Measurements from ENCODE around the gene METTL24. TPM values are rescaled to one million over a fixed set of nuclear protein-coding genes. Genes with fewer than 3 reads are reported as not detected.

Gene METTL24
- total and polyA plus RNA-seq, 2 of the 8 experiments (the other 6 are each of a cell fraction or from before 2014, with no cell fraction given): 0.30 to 0.39 TPM

DNA sequence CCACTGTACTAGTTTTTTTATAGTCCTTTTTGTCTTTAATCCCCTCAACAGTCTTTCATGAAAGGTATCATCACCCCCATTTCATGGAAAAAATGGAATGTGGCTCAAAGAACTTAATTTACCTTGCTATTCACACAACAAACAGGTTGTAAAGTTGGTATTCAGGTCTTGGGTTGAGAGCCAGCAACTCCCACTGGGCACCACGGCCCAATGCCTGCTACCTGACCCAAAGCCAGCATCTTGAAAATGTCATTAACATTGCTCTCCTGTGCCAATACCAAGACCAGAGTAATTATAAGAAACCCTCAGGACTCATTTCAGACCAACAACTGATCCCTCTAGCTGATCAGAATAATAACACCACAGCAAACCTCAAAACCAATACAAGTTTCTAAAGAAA is 75.7 kb downstream of the METTL24 start:
- Histone ChIP-seq H2BK120ac (replicated peaks; ENCODE audit: low read depth, low read length) (no peak overlapping the region), H3K27ac (ENCODE audit: low read depth, low read length) (no peak overlapping the region), H3K36me3 (ENCODE audit: control insufficient read depth in 2 of 4, insufficient read depth in 4 of 4, low read length in 3 of 4) (no peaks in the 10 kb centered on the region), H3K18ac (ENCODE audit: extremely low read depth, low read length) (no peak overlapping the region), H4K5ac (ENCODE audit: insufficient read length, low read depth, low read length) (no peak overlapping the region), H4K20me1 (replicated peaks in 1 of 2; ENCODE audit: control insufficient read depth in 1 of 2, insufficient read depth in 2 of 2, low read length in 2 of 2) (no peaks in the 10 kb centered on the region), H2BK20ac (ENCODE audit: low read length) (no peak overlapping the region), H2AFZ (ENCODE audit: low read length) (no peak overlapping the region), H3K56ac (replicated peaks; ENCODE audit: insufficient read length, low read depth, low read length) (no peak overlapping the region), H3K4me3 (ENCODE audit: extremely low read depth in 1 of 4, insufficient read depth in 2 of 4, low read depth in 3 of 4, low read length in 4 of 4) (no peak overlapping the region), H2BK12ac (ENCODE audit: low read depth, low read length) (no peak overlapping the region), H3K4ac (replicated peaks; ENCODE audit: insufficient read length, low read depth, low read length) (no peak overlapping the region), H4K8ac (ENCODE audit: extremely low read depth, insufficient read depth, low read length) (no peak overlapping the region), H2BK5ac (ENCODE audit: low read depth, low read length) (no peak overlapping the region), H3K9me3 (ENCODE audit: insufficient read depth in 2 of 2, low read depth in 1 of 2, low read length in 1 of 2) (peaks cover 0 to 5% of the 10 kb centered on the region in 2 experiments; a peak in 2 of 4 replicates), H3K27me3 (replicated peaks in 1 of 4; ENCODE audit: control insufficient read depth in 3 of 4, extremely low read depth in 1 of 4, insufficient read depth in 3 of 4, low read length in 3 of 4) (no peaks in the 10 kb centered on the region), H4K91ac (replicated peaks; ENCODE audit: insufficient read length, low read length) (no peak overlapping the region), H3K79me1 (ENCODE audit: low read depth, low read length) (no peaks in the 10 kb centered on the region), H3K4me2 (ENCODE audit: insufficient read depth in 1 of 2, low read depth in 2 of 2, low read length in 2 of 2) (no peak overlapping the region), H3K9ac (replicated peaks in 1 of 4; ENCODE audit: extremely low read depth in 1 of 4, low read depth in 3 of 4, low read length in 3 of 4) (no peak overlapping the region), H2BK15ac (ENCODE audit: low read length) (no peak overlapping the region), H3K14ac (ENCODE audit: insufficient read length) (no peak overlapping the region), H3K4me1 (replicated peaks in 1 of 4; ENCODE audit: control insufficient read depth in 3 of 4, insufficient read depth in 4 of 4, low read length in 3 of 4) (peaks cover 0 to 5% (median under 1%) of the 10 kb centered on the region in 4 experiments; a peak in 3 of 7 replicates), H3K23me2 (ENCODE audit: low read depth, low read length) (no peaks in the 10 kb centered on the region), H3K23ac (ENCODE audit: insufficient read length) (no peak overlapping the region), H2AK5ac (ENCODE audit: low read depth, low read length) (no peak overlapping the region), H3K79me2 (ENCODE audit: control insufficient read depth in 1 of 2, insufficient read depth in 2 of 2, low read length in 2 of 2) (no peaks in the 10 kb centered on the region)
- DNase-seq (ENCODE audit: low read depth in 1 of 2, low spot score in 2 of 2): no peak
- TF ChIP-seq SUZ12 (IDR thresholded peaks at IDR 0.05; ENCODE audit: low read length): no peak
- no peak for TF ChIP-seq PHF8 (conservative IDR thresholded peaks at IDR 0.05; ENCODE audit: low read depth, low read length)
- TF ChIP-seq SAP30 (IDR thresholded peaks at IDR 0.05; ENCODE audit: insufficient read depth, insufficient replicate concordance, low read length): no peak
- TF ChIP-seq POLR2A (IDR thresholded peaks at IDR 0.05; ENCODE audit: control extremely low read depth in 1 of 2, low read depth in 2 of 2, low read length in 2 of 2): no peak
- no peak for TF ChIP-seq POU5F1 (IDR thresholded peaks at IDR 0.05; ENCODE audit: low read depth, low read length)
- no peak for TF ChIP-seq TCF12 (IDR thresholded peaks at IDR 0.05; ENCODE audit: low read depth, low read length)
- TF ChIP-seq NRF1 (IDR thresholded peaks at IDR 0.05; ENCODE audit: low read depth, low read length): no peak
- no peak for TF ChIP-seq YY1 (IDR thresholded peaks at IDR 0.05; ENCODE audit: low read depth, low read length)
- TF ChIP-seq, protein P1, sequence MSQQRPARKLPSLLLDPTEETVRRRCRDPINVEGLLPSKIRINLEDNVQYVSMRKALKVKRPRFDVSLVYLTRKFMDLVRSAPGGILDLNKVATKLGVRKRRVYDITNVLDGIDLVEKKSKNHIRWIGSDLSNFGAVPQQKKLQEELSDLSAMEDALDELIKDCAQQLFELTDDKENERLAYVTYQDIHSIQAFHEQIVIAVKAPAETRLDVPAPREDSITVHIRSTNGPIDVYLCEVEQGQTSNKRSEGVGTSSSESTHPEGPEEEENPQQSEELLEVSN (IDR thresholded peaks at IDR 0.05): no peak
- TF ChIP-seq, protein P2, sequence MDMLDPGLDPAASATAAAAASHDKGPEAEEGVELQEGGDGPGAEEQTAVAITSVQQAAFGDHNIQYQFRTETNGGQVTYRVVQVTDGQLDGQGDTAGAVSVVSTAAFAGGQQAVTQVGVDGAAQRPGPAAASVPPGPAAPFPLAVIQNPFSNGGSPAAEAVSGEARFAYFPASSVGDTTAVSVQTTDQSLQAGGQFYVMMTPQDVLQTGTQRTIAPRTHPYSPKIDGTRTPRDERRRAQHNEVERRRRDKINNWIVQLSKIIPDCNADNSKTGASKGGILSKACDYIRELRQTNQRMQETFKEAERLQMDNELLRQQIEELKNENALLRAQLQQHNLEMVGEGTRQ (IDR thresholded peaks at IDR 0.05; ENCODE audit: low read length): no peak
- TF ChIP-seq TBP (IDR thresholded peaks at IDR 0.05; ENCODE audit: low read depth, low read length): no peak
- 91% methylated on average over 1 of the region's 1 CpG; no CpG with 5 or more reads in 1 of the 2 experiments for WGBS, 2 experiments (ENCODE audit: extremely low coverage in 1 of 2, insufficient coverage in 1 of 2, insufficient read length in 1 of 2, insufficient replicate concordance in 2 of 2, low coverage in 1 of 2, low lambda C conversion rate in 2 of 2, missing lambda C conversion rate in 1 of 2)
- POLR2A ChIA-PET (ENCODE audit: partially characterized antibody): interaction anchor here (1.1 kb wide), 1 partner anchor 13 kb away, joined by 3 read pairs; no protein-coding TSS in a partner anchor
- CTCF ChIA-PET (ENCODE audit: partially characterized antibody): no interaction called here
- FAIRE-seq: no peak
